Inflammatory macrophage treated with lipopolysaccharide for 1 hour (primary cell): ENCODE data around the gene S1PR3.

Experiments used
- DNase-seq, 2 donors: peaks; one replicate each; pipeline ENCODE4 v3.0.0-alpha.2; 2020 to 2022

The S1PR3 gene

DNA sequence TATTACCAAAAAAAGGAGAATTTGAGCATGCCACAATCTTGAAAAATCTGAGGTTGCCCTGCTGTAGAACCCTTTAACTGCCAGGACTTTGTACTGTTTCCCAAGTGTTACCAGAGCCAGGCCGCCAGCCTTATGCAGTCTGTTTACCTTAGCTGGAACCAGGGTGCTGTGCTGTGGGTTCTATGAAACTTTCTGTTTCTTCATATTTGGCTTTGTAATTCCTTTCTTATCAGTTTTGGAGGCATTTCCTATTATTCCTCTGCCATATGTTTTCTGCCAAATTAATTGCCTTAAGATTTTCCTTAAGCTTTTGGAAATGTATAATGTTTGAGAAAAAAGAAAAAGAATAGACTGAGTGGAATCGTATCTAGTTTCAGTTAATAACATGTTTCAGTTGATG is 2.1 kb downstream of the S1PR3 start:
- no peak for DNase-seq

DNA sequence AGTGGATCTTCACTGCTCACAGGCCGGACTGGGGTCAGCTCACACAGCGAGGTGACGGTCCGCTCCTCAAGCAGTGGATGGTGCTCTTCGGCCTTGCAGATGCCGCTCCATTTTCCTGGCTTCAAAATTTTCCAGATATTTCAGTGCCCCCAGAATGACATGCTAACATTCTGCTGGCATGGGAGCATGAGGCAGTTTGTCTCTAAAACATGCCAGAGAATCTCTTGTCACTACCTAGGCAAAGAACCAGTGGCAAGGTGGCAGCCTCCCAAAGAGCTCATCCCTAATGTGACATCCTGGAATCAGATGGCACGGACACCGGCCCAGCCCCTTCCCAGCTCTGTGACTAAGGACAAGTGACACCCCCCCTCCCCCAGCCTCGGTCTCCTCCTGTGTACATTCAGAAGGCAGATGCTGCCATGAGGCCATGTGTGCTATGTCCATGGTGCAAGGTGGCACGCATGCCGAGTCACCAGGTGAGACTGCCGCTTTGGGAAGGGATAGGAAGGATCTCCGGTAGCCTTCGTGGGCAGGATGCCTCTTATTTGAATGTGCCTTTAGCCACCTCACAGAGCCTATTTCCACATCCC is 2.7 kb downstream of the S1PR3 start:
- no peak for DNase-seq

DNA sequence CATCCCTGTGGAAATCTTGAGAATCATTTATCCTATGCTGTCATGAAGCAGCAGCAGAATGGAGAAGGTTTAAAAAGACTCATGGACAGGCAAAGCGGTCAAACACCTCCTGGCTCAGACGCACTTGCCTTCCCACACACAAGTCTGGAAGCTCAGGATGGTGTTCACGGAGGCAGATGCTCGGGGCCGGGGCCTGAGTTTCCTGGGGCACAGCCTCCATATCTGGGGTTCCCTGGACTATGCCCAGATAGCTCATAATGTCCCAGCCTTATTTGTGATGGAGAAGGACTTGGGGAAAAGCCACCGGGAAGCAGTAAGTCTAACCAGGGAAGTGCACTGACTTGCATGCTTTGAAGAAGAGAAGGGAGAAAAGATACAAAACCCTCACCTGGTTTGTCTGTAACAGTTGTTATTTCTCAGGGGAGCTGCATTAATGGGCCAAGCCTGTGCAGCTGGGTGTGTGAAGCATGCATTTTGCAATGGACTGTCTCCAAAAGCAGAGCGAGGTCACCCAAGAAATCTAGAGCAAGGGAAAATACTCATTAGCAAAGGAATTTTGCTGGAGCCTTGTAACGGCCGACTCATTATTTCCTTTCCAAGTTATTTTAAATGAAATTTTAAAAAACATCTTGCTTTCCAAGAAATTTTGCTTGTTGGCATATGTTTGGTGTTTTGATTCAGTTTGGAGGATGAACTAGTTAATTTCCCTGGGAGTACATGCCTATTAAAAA is 3.4 kb downstream of the S1PR3 start:
- no peak for DNase-seq

DNA sequence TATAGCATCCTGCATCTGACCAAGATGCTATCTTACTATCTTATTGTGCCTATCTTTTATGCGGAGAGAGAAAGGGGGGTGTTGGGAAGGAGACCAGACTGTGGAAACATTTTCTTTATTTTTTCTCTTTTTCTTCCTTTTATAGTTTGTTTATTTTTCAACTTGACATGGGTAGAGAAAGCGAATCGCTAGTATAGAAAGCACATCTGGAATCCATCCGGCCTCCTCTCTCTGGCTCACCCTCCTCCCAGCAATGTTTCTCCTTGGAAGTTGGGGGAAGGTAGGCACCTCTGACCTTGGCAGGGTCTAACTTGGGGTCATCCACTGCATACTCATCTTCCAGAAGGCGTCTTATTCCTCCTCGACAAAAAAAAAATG is 3.9 kb downstream of the S1PR3 start:
- DNase-seq = no peak

DNA sequence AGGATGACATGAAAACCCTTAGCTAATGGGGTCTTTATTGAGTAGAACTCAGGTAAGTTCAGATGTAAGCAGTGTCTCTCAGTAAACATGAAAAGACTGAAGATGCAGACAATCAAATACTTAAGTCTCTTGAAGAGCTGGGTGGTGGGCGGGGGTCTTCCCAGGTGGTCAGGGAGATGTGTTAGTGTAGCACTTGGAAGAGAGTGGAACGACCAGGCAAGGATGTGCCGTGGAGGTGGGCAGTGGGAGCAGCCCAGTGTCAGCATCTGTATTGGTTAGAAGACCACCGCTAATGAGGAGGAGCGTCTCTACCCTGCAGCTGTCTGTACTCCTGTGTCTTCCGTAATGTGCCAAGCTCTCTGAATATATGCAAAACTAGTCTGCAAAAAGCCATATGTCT is 4.4 kb downstream of the S1PR3 start:
- no peak for DNase-seq

DNA sequence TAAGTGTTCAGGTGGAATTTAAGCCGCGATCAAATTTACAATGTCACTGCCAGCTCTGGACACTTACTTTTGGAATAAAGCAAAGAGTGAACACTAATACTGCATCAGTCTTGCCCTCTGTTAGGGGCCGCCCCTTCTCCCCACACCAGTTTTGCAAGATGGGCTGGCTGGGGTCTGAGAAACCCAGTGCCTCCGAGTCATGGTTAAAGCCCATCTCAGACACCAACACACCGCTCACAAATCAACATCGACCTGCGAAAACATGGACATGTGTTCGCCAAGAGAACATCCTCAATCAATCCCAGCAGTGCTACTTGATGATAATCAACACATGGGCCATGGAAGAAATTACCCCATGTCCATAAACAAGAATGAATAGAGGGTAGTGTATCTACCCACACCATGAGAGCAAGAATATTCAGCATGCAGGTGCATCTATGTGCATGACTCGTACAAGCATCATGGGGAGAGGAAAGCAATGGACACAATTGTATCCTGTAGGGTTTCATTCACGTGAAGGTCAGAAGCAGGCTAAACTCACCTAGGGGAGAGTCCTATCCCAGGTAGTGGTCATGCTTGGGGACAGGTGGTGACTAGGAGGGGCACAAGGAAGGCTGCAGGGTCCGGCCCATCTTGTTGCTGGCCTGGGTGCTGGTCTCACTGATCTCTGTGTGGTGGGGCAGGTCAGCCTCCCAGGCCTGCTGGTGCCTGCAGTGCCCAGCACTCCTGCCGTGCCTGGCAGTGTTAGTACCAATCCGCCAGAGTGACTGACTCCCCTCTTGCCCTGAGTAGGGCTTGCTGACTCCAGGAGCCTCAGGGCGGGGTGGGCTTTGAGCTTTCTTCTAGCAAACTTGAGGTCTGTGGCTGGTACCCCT is 5.0 kb downstream of the S1PR3 start:
- DNase-seq = no peak

DNA sequence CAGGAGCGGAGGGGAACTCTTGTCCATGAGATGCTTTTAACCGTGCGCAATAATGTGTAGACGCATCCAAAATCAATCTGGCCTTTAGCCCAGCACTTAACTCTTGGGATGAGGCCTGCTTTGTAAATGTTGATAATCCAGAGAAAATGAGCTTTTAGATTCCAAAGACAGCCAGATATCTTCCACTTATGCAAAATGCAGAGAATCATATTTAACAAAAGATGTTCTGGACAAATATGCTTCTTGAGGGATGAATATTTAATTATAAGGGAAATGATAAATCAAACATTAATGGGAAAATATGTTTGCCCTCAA is 5.6 kb downstream of the S1PR3 start:
- no peak for DNase-seq

DNA sequence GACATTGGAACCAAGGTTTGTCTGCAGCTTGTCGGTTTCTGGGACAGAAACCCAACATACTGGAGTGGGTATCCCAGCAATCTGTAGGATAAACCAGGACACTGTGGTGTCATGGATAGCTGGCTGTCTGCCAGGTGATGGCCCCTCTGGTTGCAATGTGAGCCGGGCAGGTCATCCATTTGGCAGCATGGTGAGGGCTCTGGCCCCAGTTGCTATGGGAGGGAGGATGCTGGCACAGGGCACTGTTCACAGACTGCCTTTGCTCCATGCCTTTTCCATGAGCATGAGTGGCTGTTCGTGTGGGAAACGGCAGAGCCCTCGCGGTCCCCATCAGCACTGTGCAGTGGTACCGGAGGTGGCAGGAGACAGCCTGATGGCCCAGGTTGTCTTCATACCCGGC is 6.4 kb downstream of the S1PR3 start:
- no peak for DNase-seq

DNA sequence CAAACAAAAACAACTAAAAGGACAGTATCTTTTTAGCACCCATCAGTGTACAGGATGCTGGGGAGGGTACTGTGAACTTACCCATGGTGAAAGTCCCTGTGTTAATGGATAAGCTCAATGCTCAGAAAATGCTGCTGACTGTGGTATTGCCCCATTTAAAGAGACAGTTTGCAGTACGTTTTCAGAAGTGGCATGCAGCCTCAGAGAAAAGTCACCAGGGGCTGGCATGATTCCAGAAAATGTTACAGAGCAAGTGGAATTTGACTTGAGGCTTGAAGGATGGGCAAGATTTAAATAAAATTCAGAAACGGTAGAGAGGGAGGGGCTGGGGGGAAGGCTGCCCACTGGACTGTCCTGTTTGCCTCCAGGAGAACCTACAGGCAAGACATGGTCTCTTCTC is 7.2 kb downstream of the S1PR3 start:
- no peak for DNase-seq

DNA sequence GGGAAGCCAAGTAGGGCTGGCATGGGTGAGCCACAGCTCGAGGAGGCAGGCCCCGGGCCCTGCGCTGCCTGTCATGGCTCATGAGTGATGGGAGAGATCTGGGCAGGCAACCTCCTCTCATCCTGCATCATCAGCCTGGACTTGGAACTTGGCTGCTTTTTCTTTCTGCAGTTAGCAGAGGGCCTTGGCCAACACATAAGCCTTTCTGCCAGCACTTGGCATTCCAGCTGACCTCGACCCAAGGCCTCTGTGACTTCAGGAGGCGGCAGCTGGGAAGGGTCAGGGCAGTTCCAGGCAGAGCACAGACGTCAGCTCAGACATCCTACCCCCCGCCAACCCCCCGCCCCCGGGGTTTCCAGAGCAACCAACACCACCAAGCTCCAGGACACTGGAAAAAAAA is 7.6 kb downstream of the S1PR3 start:
- DNase-seq = no peak

DNA sequence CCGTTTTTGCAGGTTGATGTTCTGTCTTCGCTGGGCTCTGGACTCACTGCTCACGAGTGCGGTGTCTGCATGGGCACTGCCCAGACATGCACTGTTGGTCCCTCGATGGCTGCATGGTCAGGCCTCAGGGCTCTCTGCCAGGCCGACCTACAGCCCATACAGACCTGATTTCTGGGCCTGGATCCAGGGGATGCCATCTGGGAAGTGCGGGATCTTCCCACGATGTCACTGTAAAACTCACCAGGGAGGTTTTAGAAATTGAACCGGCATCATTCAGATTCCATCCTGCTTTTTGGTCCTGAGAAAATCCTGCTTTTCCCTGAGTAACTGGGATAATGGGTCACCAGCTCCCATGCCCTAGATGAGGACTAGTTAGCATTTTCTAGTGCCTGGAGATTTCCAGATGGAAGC is 9.1 kb downstream of the S1PR3 start:
- DNase-seq = no peak

DNA sequence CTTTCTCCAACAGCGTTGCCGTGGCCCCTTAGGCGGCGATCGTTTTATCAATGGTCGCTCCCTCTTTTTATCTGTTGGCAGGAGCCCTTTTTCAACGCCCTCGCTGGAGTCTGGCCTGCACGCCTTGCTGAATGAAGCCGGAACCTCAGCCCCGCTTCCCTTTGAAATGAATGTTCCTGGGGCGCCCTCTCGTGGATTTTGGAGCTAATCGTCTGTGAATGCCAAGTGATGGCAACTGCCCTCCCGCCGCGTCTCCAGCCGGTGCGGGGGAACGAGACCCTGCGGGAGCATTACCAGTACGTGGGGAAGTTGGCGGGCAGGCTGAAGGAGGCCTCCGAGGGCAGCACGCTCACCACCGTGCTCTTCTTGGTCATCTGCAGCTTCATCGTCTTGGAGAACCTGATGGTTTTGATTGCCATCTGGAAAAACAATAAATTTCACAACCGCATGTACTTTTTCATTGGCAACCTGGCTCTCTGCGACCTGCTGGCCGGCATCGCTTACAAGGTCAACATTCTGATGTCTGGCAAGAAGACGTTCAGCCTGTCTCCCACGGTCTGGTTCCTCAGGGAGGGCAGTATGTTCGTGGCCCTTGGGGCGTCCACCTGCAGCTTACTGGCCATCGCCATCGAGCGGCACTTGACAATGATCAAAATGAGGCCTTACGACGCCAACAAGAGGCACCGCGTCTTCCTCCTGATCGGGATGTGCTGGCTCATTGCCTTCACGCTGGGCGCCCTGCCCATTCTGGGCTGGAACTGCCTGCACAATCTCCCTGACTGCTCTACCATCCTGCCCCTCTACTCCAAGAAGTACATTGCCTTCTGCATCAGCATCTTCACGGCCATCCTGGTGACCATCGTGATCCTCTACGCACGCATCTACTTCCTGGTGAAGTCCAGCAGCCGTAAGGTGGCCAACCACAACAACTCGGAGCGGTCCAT is 10.0 kb downstream of the S1PR3 start:
- DNase-seq = peak; percentile 62 to 96

DNA sequence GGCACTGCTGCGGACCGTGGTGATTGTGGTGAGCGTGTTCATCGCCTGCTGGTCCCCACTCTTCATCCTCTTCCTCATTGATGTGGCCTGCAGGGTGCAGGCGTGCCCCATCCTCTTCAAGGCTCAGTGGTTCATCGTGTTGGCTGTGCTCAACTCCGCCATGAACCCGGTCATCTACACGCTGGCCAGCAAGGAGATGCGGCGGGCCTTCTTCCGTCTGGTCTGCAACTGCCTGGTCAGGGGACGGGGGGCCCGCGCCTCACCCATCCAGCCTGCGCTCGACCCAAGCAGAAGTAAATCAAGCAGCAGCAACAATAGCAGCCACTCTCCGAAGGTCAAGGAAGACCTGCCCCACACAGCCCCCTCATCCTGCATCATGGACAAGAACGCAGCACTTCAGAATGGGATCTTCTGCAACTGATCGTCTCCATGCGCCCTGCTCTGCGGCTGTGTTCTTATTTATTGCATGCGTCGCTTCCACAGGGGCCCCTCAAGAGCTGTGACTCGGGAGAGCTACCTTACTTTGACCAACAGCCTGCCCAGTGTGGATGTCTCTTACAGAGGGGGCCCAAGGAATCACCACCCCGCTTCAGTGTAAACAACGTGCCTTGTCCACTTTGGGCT is 10.8 kb downstream of the S1PR3 start:
- no peak for DNase-seq

DNA sequence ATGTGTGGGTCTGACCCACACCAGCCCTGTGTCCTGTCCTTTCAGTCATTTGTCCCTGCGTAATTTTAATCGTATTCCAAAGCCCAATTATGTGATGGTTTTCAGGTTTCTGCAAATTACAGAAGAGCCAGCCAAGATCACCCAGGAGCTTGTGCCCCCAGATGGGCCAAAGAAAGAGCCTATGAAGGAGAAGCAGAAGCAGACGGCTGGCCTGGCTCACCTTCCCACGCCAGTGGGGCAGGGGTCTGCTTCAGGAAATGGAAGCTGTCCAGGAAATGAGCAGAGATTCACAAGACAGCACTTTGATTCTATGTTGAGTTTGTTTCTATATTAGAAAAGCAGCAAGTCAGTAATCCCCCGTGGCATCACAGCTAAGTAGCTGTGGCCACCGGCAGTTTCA is 11.7 kb downstream of the S1PR3 start:
- no peak for DNase-seq

DNA sequence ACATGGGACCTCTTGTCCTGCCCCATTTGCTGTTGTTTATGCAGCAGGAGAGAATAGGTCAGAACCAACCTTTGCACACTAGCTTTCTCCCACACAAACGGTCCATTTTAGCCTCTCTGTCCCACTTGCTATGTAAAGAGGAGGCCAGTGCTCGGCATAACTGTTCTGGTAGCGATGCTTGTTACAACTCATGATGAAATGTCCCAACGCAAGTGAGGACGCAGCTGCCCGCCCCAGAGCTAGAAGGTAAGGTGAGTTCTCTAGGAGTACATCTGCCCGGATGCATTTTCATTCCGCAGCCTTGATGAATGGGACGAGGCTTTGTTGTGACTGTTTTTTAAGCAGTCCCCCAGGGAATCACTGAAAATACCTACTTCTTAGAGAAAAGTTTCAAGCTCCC is 14.1 kb downstream of the S1PR3 start:
- no peak for DNase-seq

DNA sequence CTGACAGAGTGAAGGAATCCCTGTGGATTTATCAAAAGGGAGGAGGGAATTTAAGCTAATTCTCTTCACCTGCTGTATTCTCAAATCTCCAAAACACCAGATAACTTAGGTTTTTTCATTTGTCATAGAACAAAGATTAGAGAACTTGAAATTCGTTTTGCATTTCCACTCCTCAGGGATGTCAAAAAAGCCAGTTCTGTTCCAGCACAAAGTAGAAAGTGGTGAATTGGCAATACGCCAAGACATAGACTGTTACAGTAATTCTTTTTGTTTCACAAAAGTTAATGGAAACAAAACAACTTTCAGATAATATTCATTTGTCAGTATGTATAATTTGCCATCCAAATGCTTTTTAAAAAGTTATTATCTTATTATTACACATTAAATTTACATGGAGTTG is 15.0 kb downstream of the S1PR3 start:
- DNase-seq = no peak

DNA sequence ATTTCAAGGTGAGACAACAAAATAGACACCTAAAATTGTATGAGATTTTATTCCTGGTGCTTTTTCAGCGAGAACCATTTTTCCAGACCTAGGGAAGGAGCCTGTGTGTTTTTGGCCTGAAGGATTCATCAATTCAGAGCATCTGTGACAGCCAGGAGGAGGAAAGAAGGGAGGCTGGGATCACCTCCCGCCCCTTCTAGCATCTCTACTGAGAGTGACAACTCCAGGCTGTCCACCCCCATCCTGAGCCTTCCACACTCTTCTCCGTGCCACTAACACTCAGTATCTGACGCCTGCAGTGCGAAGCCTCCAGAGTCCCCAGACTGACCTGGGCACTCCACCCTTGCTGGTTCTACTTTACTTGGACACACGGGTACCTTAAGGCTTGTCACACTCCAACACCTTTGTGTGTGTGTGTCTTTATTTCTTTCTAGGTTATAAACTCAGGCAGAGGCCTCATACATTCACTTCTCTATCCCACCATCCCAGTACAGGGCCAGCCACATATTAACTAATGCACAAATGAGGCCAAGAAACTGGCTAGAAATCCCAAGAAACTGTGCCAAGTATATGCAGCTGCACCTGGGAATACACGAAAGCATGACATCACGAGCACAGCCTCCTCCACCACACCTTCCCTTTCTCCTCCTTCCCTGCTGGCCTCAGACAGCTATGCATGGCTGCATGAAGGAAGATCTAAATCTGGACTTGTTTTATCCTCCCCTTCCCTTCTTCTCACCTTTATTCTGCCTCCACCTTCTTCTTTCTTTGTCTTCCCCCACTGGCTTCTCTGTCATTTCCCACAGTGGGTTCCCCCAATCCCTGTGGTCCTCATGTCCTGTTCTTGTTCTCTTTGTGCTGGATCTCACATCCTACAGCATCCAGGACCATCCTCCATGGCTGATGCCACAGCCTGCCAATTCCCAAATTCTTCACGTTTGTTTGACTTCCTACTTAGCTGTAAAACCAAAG is 16.0 kb downstream of the S1PR3 start:
- DNase-seq = no peak

DNA sequence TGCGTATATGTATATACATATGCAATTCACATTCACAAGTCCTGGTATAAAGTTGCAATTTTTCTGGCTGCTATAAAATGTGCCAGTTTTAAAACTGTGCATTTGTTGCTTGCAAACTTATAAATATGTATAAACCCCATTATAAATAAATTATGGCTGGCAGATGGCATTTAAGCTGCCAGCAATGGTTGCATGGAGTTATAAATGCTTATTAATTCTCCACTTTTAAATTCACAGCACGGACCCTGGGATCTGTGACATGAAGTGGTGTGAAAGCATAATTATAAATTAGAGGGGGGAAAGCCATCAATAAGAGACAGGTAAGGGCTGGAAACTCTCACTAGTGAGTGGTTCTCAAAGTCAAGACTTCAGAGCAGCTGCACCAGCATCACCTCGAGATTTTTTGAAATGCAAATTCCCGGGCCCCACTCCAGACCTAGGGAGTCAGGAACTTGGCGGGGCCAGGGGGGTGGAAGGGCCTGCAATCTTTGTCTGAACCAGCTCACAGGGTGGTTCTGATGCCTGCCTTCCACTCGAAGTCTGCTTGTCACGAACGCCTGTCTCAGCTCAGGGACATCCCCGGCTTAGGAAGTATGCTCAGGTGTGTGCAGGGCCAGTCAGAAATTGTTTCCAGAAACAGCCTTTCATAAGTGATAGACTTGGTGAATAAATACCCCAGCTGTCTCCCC is 16.9 kb downstream of the S1PR3 start:
- DNase-seq = no peak

DNA sequence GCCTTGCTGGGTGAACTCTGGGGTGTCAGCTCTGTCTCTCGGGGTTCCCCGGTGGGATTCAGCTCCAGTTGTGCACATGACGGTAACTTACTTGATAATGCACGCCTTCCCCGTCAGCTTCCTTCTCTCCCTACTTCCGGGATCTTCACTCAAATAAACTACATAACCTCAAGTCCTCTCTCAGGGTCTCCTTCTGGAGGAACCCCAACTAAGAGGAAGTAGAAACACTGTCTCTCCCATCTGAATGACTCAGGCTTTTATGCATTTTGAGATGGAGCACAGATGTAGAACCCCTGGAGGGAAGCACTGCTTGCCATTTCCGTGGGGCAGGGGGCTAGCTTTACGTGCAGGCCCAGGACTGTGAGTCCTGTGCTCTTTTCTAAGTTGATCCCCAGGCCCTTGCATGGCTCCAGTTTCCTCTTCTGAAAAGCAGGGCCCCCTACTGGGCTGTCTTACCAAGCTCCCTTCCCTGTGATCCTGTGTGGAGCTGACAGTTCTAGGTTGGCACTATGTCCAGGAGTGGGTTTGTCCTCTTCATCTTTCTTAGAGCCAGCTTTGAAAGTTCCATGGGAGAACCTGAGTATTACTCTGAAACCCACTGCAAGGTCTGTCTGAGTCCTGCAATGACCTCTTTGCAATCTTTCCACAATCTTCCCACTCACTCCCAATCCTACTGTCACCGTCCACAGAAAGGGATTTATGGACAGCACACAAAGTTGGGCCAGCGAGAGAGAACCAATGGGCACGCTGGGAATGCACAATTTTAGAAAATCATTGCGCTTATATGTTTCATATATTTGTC is 17.7 kb downstream of the S1PR3 start:
- DNase-seq = peak in 1 of 2 donors; percentile 19

DNA sequence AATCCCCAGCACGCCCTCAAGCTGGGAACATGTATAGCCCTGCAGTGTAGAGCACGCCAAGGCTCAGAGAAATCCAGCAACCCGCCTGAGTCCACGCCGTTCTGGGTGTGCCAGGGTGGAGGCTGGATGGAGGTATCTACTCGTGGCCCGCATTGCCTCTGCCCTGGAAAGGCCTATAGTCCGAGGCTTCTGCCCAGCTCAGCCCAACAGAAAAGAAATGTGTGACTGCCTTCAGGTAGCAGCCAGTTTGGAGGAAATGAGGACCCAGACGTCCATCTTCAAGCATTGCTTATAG is 18.2 kb downstream of the S1PR3 start:
- no peak for DNase-seq
